GM12892 (cell line): Measurements from ENCODE around the gene RBM39.
A peak's percentile ranks its signal among the peaks of the same experiment; 100 is the strongest.

Experiments
- POLR2A ChIP-seq: IDR thresholded peaks from 2 replicates; pipeline ENCODE4 v1.6.1; 2011; ENCODE audit warnings: low read depth, low read length, control low read depth
- POLR2AphosphoS5 ChIP-seq: IDR thresholded peaks from 2 replicates; pipeline ENCODE4 v1.6.1; 2011; ENCODE audit warnings: low read depth, low read length, control low read depth

- TF ChIP-seq POLR2AphosphoS5: 0 out of 2 replicates have a peak, but pooled peaks have one; percentile 19
- TF ChIP-seq POLR2A: no peak
These were observed 32.0 kb downstream of the RBM39 start for GRCh38 chr20:35710039-35710438.
